Natural killer cell (primary cell): ENCODE data around the gene PRDM16. TPM values are rescaled to one million over a fixed set of nuclear protein-coding genes. Genes with fewer than 3 reads are reported as not detected.

Experiments
- ATAC-seq, 3 donors: fragments of 150-1000 bp in 2 of 3; fragments of 200-7000 bp in 1 of 3; cut with Tn5 transposase; 1 replicate in 1 of 3; 2 replicates in 2 of 3; pipeline ENCODE4 v1.10.0; 2021; ENCODE audit warnings: mild to moderate bottlenecking in 2 of 3, moderate library complexity in 2 of 3
- DNase-seq, 2 donors: peaks; one replicate each; pipeline versions ENCODE4 v3.0.0 to v3.0.0-alpha.2; 2013 to 2021; ENCODE audit warnings: mixed read lengths in 1 of 2
- H3K27ac ChIP-seq: one replicate; pipeline ENCODE4 v1.5.1; 2013; ENCODE audit warnings: mild to moderate bottlenecking, low read length
- H3K27me3 ChIP-seq: one replicate; pipeline ENCODE4 v1.6.1; 2013; ENCODE audit warnings: low read length; ENCODE audit not compliant: control insufficient read depth, insufficient read depth
- H3K36me3 ChIP-seq: one replicate; pipeline ENCODE4 v1.6.1; 2013; ENCODE audit warnings: low read length; ENCODE audit not compliant: control insufficient read depth, insufficient read depth
- H3K4me1 ChIP-seq: one replicate; pipeline ENCODE4 v1.6.1; 2013; ENCODE audit warnings: low read length; ENCODE audit not compliant: control insufficient read depth, insufficient read depth
- H3K4me3 ChIP-seq: one replicate; pipeline ENCODE4 v1.5.1; 2013; ENCODE audit warnings: low read length
- H3K9me3 ChIP-seq: one replicate; pipeline ENCODE4 v1.6.1; 2013; ENCODE audit warnings: low read length; ENCODE audit not compliant: control insufficient read depth, insufficient read depth
- H3K27ac Mint-ChIP-seq, 2 donors: one replicate each; pipeline ENCODE4 v1.8.0; 2022; ENCODE audit warnings: mild to moderate bottlenecking in 2 of 2, mixed read lengths in 2 of 2, moderate library complexity in 1 of 2
- H3K27me3 Mint-ChIP-seq, 2 donors: one replicate each; pipeline ENCODE4 v1.8.0; 2022; ENCODE audit warnings: low read depth in 2 of 2, mixed read lengths in 2 of 2
- H3K36me3 Mint-ChIP-seq: one replicate; pipeline ENCODE4 v1.8.0; 2022; ENCODE audit warnings: mixed read lengths
- H3K4me1 Mint-ChIP-seq, 2 donors: one replicate each; pipeline ENCODE4 v1.8.0; 2022; ENCODE audit warnings: mixed read lengths in 2 of 2
- H3K4me3 Mint-ChIP-seq: one replicate; pipeline ENCODE4 v1.8.0; 2022; ENCODE audit warnings: mild to moderate bottlenecking, moderate library complexity, mixed read lengths
- H3K9me3 Mint-ChIP-seq, 2 donors: one replicate each; pipeline ENCODE4 v1.8.0; 2022; ENCODE audit warnings: mixed read lengths in 2 of 2
- CTCF ChIP-seq: fragments of 200-600 bp; IDR thresholded peaks from one replicate; pipeline ENCODE4 v1.8.0; 2022; ENCODE audit warnings: antibody characterized with exemption
- WGBS: methylation state at CpG from one replicate; pipeline ENCODE4 v1.1.7; 2013; ENCODE audit warnings: missing lambda C conversion rate; ENCODE audit not compliant: insufficient coverage; 5-methylcytosine and 5-hydroxymethylcytosine counted together
- intact Hi-C: fragments of 100-400 bp; cut with micrococcal nuclease; formaldehyde crosslinking; loops from one replicate; pipeline ENCODE4 v1.14.2; 2022
- total RNA-seq, 4 donors: library from RNA; stranded (reverse); fragments of 120-200 nt in 1 of 4; gene quantifications; one replicate each; pipeline versions ENCODE4 v1.2.3 to v1.2.4, GENCODE V29; 2013 to 2022

PRDM16 gene
- total RNA-seq, 3 donors from 2014 or later (not counting 1 experiment from before 2014, with no cell fraction given): 0.25 to 0.64 TPM; not detected in 1

DNA sequence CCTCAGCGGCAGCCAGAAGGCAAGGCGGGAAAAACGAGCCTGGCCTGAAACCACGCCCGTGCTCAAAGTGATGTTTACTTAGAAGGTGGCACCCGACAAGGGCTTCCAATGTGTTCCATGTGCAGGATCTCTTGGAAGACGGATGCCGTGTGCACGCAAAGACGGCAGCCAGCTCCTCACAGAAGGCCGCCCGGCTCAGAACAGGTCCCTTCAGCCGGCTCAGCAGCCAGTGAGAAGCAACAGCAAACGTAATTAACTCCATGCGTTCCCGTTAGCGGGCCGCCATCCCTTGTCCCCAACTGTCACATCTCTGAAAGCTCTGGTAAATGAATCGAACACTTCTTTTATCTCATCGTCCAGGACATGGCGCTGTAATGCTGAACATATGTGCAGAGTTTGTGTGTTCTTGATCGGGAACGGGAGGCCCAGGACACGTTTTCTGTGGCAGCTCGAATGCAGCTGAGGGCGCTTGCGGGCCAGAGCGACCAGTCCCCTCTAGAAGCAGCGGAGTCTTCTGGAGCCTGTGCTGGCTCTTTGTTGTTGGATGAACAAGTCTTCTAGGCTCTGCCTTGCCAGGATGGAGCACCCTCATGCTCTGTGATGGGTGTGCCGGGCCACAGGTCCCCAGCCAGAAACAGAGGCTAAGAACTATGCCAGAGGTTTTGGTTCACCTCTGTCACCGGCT, 290.9 kb downstream of the PRDM16 start:
- no peak for DNase-seq
- no peak for TF ChIP-seq CTCF
- Histone ChIP-seq H3K4me1 (peaks cover 46% of the 10 kb centered on the region), H3K36me3 (no peaks in the 10 kb centered on the region), H3K27ac (no peak overlapping the region), H3K9me3 (no peaks in the 10 kb centered on the region), H3K4me3 (no peak overlapping the region), H3K27me3 (peaks cover 4% of the 10 kb centered on the region)
- Mint-ChIP-seq H3K27ac (no peak overlapping the region), H3K27me3 (peaks cover 22 to 25% of the 10 kb centered on the region in 2 donors), H3K4me1 (peaks cover 13 to 25% of the 10 kb centered on the region in 2 donors), H3K36me3 (no peaks in the 10 kb centered on the region), H3K9me3 (no peaks in the 10 kb centered on the region), H3K4me3 (no peak overlapping the region)
- ATAC-seq: no peak
- 92% methylated on average over 31 of the region's 31 CpGs for WGBS
- intact Hi-C loops: no loop called here

DNA sequence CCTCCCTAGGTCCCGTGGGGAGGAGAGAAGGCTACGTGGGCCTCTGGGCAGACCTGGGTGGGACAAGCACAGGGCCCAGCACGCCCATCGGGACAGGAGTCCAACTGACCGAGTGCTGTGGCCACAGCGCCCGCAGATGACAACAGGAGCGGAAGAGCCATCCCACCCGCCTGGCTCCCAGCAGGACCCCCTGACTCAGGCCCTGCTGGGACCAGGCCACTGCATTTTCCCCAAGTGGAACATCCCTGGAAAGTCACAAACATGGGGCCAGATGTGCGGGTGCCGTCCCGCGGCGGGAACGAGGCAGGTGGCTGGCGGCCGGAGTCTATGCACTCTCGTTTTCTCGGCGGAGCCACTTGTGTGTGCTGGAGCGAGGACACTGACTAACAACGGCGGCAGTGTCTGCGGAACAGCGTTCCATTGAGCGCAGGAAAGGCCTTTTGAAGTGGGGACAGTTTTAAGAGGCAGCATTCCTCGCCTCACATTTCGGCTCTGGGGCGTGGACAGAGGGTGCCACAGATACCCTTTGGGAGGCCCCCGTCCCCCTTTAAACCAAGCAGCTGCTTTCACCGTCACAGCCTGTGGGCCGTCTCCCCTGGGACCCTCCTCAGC, 291.7 kb downstream of the PRDM16 start:
- 94% methylated on average over 32 of the region's 32 CpGs for WGBS
- no peaks in the 10 kb centered on the region for H3K36me3 ChIP-seq
- TF ChIP-seq CTCF: no peak
- H3K36me3 Mint-ChIP-seq: no peaks in the 10 kb centered on the region
- H3K9me3 ChIP-seq: no peaks in the 10 kb centered on the region
- H3K27ac ChIP-seq: no peak overlapping the region
- no peak for ATAC-seq
- peaks cover 46% of the 10 kb centered on the region for H3K4me1 ChIP-seq
- intact Hi-C loops: no loop called here
- H3K4me3 Mint-ChIP-seq: no peak overlapping the region
- H3K27ac Mint-ChIP-seq: no peak overlapping the region
- peaks cover 13 to 25% of the 10 kb centered on the region in 2 donors for H3K4me1 Mint-ChIP-seq
- peaks cover 3% of the 10 kb centered on the region for H3K27me3 ChIP-seq
- H3K4me3 ChIP-seq: no peak overlapping the region
- no peaks in the 10 kb centered on the region for H3K9me3 Mint-ChIP-seq
- DNase-seq: no peak
- H3K27me3 Mint-ChIP-seq: peaks cover 22 to 29% of the 10 kb centered on the region in 2 donors

DNA sequence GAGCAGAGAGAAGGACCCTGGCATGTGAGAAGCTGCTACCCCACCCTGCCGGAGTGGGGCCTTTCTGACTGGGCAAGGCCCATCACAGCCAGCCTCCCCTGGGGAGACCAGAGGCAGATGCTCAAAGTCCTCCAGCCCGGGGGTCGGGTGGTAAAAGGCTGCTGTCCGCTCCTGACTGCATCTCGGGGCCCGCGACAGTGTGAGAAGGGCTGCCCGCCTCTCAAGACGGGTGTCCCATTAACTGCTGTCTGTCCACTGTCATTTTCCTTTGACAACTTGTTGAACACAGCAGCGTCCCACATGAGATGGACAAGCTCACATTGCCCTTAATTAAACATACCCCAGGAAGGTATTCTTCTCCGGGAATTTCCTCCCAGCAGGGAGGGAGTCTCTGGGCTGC, 294.0 kb downstream of the PRDM16 start:
- no peaks in the 10 kb centered on the region for H3K9me3 ChIP-seq
- ATAC-seq: no peak
- WGBS: 93% methylated on average over 11 of the region's 11 CpGs
- DNase-seq: no peak
- no peak for TF ChIP-seq CTCF
- H3K4me1 ChIP-seq: peaks cover 25% of the 10 kb centered on the region
- no peak overlapping the region for H3K4me3 Mint-ChIP-seq
- H3K9me3 Mint-ChIP-seq: no peaks in the 10 kb centered on the region
- intact Hi-C loops: no loop called here
- no peak overlapping the region for H3K27ac Mint-ChIP-seq
- no peak overlapping the region for H3K4me3 ChIP-seq
- H3K27me3 ChIP-seq: peaks cover 3% of the 10 kb centered on the region
- H3K27ac ChIP-seq: no peak overlapping the region
- H3K4me1 Mint-ChIP-seq: peaks cover 13 to 15% of the 10 kb centered on the region in 2 donors
- no peaks in the 10 kb centered on the region for H3K36me3 ChIP-seq
- no peaks in the 10 kb centered on the region for H3K36me3 Mint-ChIP-seq
- H3K27me3 Mint-ChIP-seq: peaks cover 29 to 30% of the 10 kb centered on the region in 2 donors
